IPS DF 6.9 (cell line): ENCODE measurements around the gene PDE4A.

Experiments used
- DNase-seq: peaks from one replicate; pipeline ENCODE4 v3.0.0-alpha.2; 2013; ENCODE audit warnings: low read depth, low spot score
- H3K27ac ChIP-seq: one replicate; pipeline ENCODE4 v1.5.1; 2013; ENCODE audit warnings: low read length, control low read depth
- H3K27me3 ChIP-seq: 2 replicates; pipeline ENCODE4 v1.6.1; 2013; ENCODE audit warnings: mild to moderate bottlenecking, low read length; ENCODE audit not compliant: control insufficient read depth, insufficient read depth
- H3K36me3 ChIP-seq: 2 replicates; pipeline ENCODE4 v1.6.1; 2013; ENCODE audit warnings: low read length; ENCODE audit not compliant: control insufficient read depth, insufficient read depth
- H3K4me1 ChIP-seq: 2 replicates; pipeline ENCODE4 v1.6.1; 2013; ENCODE audit warnings: low read length; ENCODE audit not compliant: control insufficient read depth, insufficient read depth
- H3K4me3 ChIP-seq: 2 replicates; pipeline ENCODE4 v1.5.1; 2013; ENCODE audit warnings: mild to moderate bottlenecking, low read length
- H3K9me3 ChIP-seq: 2 replicates; pipeline ENCODE4 v1.6.1; 2013; ENCODE audit warnings: low read length, inconsistent platforms; ENCODE audit not compliant: control insufficient read depth, insufficient read depth
- WGBS: extraction: QIAGEN DNeasy Blood & Tissue Kit; methylation state at CpG from one replicate; pipeline ENCODE4 v1.1.7; 2013; ENCODE audit warnings: mixed read lengths, missing lambda C conversion rate; ENCODE audit not compliant: insufficient read length, insufficient coverage; 5-methylcytosine and 5-hydroxymethylcytosine counted together

The PDE4A gene

DNA sequence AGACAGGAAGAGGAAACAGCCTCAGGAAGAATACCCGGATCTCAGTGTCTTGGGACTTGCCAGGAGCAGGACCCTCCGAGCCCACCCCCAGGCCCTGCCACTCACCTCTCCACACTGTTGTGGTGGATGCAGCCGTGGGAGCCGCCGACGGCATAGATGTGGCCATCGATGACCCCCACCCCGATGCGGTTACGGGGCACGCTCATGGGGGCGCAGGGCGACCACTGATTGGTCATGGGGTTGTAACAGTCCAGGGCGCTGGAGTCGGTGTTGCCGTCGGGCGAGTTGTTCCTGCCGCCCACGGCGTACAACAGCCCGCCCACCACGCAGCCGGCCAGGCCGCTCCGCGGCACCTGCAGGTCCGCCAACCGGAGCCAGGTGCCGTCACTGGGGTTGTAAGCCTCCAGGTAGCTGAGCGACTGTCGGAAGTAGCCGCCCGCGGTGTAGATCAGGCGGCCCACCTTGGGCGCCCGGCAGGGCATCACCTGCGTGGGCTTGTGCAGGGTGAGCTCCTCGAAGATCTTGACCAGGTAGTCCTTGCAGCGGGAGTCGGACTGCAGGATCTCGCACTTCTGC is 71.2 kb downstream of the PDE4A start:
- no peaks in the 10 kb centered on the region for H3K9me3 ChIP-seq

DNA sequence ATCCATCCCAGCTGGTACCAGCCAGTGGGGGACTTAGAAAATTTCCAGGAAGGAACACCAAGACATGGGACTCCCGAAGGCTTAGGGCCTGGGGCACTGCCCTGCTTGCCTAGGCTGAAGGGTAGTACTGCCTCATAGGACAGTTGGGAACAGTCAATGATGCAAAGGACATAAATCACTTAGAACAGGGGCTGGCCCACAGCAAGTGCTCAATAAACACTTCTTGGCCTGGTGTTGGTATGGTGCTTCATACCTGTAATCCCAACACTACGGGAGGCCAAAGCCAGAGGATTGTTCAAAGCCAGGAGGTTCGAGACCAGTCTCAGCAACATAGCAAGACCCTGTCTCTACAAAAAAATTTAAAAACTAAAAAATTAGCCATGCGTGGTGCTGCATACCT is 77.0 kb downstream of the PDE4A start:
- Histone ChIP-seq H3K9me3 (no peaks in the 10 kb centered on the region), H3K4me1 (peaks cover 4% of the 10 kb centered on the region), H3K4me3 (no peak overlapping the region), H3K27ac (no peak overlapping the region), H3K36me3 (peaks cover 10% of the 10 kb centered on the region; the same call in 1 of the 2 replicates), H3K27me3 (no peaks in the 10 kb centered on the region)
- no CpG with 5 or more reads among the region's 4 CpGs for WGBS
- no peak for DNase-seq

More for the DNA sequence above, 71.2 kb downstream of the PDE4A start:
- no peak for DNase-seq
- no peak overlapping the region for H3K4me3 ChIP-seq
- WGBS, result no CpG with 5 or more reads among the region's 43 CpGs
- H3K4me1 ChIP-seq, result no peaks in the 10 kb centered on the region
- H3K27me3 ChIP-seq, result no peaks in the 10 kb centered on the region
- H3K27ac ChIP-seq, result no peak overlapping the region
- H3K36me3 ChIP-seq, result peaks cover 21% of the 10 kb centered on the region

DNA sequence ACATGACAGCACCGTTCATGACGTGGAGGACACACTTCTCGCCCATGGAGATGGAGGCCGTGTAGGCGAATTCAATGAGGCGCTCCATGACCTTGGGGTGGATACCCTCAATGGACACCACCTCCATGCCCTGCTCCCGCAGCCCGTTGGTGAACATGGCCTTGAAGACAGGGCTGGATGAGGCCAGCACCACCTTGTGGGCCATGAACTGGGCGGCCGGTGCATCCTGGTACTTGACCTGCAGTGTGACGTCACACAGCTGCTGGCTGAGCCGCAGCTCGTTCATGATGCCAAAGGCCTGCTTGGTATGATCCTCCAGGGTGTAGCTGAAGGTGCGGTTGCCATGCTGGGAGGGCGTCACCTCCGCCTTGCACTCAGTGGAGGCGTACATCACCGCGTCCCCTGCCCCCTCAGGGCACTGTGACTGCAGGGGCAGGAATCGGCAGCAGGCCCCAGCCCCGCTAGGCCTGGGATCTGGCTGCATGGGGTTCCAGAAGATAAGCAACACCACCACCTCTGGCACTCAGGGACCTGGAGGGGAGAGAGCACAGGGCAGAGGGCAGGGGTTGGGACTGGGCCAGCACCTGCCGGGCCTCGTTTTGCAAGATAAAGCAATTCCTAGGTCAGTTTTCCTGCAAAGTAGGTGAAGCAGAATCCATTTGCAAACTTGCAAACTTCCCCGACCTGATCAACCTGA is 79.4 kb downstream of the PDE4A start:
- DNase-seq, result no peak
- H3K4me3 ChIP-seq, result no peak overlapping the region
- H3K36me3 ChIP-seq, result peaks cover 10% of the 10 kb centered on the region; the same call in 1 of the 2 replicates
- peaks cover 4% of the 10 kb centered on the region for H3K4me1 ChIP-seq
- no CpG with 5 or more reads among the region's 24 CpGs for WGBS
- H3K27me3 ChIP-seq, result no peaks in the 10 kb centered on the region
- no peaks in the 10 kb centered on the region for H3K9me3 ChIP-seq
- no peak overlapping the region for H3K27ac ChIP-seq

DNA sequence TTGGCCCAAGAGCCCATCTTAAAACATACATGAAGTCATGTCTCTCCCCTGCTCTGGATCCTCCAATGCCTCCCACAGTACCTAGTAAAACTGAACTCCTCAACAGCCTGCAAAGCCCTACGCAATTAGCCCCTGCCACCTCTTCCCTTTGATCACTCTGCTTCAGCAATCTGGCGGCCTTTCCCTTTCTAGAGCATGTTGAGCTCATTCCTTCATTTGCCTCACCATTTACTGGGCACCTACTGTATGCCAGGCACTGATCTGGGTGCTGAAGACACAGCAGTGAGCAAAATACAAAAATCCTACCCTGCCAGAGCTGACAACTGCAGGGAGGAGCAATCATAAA is 79.9 kb downstream of the PDE4A start:
- no peak for DNase-seq
- H3K4me3 ChIP-seq, result no peak overlapping the region
- no peaks in the 10 kb centered on the region for H3K27me3 ChIP-seq
- H3K9me3 ChIP-seq, result no peaks in the 10 kb centered on the region
- peaks cover 10% of the 10 kb centered on the region; the same call in 1 of the 2 replicates for H3K36me3 ChIP-seq
- no peak overlapping the region for H3K27ac ChIP-seq
- H3K4me1 ChIP-seq, result peaks cover 4% of the 10 kb centered on the region
- no CpG with 5 or more reads among the region's 2 CpGs for WGBS

DNA sequence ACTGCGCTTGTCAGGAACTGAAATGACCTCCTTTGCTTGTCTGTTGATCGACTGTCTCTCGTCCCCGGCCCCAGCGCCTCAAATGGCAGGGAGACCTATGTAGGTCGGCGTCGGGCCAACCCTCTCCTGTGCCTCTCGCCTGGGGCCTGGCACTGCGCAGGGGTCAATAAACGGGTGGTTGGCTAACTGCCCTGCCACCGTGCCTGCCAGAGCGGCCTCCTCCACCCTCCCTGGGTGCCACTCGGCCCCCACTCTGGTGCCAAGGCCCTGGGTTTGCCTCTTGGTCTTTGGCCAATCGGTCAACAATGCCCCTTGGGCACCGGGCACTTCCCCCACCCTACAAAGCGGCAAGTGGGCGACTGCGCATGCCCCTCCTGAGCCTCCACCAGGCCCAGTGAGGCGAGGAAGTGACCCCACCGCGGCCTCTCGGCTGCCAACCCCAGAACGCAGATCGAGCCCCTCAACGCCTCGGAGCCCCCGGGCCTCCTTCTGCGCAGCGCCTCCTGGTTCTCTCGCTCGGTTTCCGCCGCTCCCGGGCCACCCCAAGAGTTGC is 81.7 kb downstream of the PDE4A start:
- H3K9me3 ChIP-seq, result no peaks in the 10 kb centered on the region
- H3K4me3 ChIP-seq, result peak overlapping the region; percentile 76
- peaks cover 4% of the 10 kb centered on the region for H3K4me1 ChIP-seq
- H3K36me3 ChIP-seq, result peaks cover 7% of the 10 kb centered on the region; the same call in 1 of the 2 replicates
- WGBS, result no CpG with 5 or more reads among the region's 35 CpGs
- DNase-seq, result no peak
- H3K27me3 ChIP-seq, result no peaks in the 10 kb centered on the region
- H3K27ac ChIP-seq, result no peak overlapping the region

DNA sequence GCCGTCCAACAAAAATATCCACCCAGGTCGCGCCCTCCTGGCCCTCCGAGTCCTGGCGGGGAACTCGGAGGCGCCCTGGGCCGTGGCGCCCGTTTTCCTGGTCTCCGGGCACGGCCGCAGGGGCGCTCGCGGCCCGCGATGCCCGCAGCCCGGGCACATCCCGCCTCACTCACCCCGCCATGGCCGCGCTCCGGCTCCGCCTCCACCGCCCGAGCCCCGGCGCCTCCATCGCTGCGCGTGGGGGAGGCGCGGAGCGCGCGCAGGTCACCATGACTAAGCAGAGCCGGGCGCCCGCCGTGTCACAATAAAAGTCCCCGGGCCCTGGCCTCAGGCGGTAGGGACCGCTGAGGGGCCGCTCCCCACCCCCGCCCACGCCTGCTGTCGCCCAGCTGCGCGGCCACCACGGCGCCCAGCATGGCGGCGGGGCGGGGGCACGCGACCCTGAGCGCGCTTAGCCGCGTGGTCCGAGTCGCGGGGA is 82.2 kb downstream of the PDE4A start:
- peaks cover 7% of the 10 kb centered on the region; the same call in 1 of the 2 replicates for H3K36me3 ChIP-seq
- peaks cover 4% of the 10 kb centered on the region for H3K4me1 ChIP-seq
- no peak for DNase-seq
- no peaks in the 10 kb centered on the region for H3K27me3 ChIP-seq
- H3K27ac ChIP-seq, result no peak overlapping the region
- H3K9me3 ChIP-seq, result no peaks in the 10 kb centered on the region
- H3K4me3 ChIP-seq, result peak overlapping the region; percentile 76
- no CpG with 5 or more reads among the region's 65 CpGs for WGBS

DNA sequence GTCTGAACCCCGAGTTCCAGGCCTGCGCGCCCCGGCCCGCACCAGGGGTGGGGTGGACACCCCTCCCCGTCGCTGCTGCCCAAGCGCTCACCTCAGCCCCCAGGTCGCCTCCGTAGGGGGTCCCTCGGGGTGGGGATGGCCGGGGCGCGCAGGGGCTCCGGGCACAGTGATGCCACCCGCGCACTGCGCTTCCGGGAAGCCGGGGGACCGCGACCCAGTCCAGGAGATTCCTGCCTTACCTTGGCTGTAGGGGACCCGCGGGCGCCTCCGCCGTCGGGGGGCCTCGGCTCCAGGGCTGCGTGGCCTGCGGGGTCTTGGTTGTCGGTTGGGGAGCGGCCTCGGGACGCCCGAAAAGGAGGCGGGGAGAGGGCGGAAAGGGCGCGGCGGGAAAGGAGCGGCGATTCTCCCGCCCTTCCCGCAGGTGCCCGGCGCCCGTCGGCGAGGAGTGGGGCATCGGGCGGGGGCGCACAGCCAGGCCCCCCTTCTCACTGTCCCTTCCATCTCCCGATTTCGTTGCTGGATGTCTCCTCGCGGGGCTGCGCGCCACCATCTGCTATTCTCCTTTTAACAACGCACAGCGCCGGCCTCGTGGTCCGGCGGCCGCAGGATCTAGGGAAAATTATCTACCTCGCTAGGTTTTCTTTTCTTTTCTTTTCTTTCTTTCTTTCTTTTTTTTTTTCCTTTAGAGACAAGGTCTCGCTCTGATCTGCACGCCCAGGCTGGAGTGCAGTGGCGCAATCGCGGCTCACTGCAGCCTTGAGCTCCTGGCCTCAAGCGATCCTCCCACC is 82.9 kb downstream of the PDE4A start, which contains the start of gene KEAP1:
Gene KEAP1 (minus strand): TSS at position 355 of the 788 bp plus-strand sequence. CDS start 3,323 bp downstream, outside the sequence.
- no CpG with 5 or more reads among the region's 73 CpGs for WGBS
- no peak for DNase-seq
- no peaks in the 10 kb centered on the region for H3K9me3 ChIP-seq
- peaks cover 4% of the 10 kb centered on the region for H3K4me1 ChIP-seq
- H3K27me3 ChIP-seq, result no peaks in the 10 kb centered on the region
- H3K36me3 ChIP-seq, result peaks cover 7% of the 10 kb centered on the region; the same call in 1 of the 2 replicates
- peak within 1 kb of the TSS; percentile 76 for H3K4me3 ChIP-seq
- no peak within 1 kb of the TSS for H3K27ac ChIP-seq

DNA sequence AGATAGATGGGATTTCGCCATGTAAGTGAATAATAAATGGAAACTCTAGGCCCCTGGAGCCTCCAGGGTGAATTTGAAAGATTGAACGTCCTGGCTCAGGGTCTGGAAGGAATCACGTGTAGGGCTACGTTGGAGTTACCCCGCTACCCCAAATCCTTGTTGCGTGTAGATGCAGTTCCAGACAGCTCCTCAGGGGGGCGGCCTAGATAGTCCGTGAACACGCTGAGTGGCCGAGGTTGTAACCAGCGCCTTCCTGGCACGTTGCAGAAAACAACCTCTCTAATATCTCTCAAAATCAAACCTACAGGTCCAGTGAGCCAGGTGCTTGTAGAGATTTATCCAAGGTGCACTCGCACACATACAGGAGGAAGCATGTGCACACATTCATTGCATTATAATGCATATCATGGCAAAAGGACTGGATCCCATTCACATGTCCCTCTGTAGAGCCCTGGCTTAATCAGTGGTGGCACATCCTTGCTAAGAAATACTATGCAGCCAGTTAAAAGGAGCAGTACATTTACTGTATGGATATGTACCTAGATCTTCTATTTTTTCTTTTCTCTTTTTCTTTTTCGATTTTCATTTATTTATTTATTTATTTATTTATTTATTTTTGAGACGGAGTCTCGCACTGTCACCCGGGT is 85.4 kb downstream of the PDE4A start:
- no peak for DNase-seq
- Histone ChIP-seq H3K9me3 (no peaks in the 10 kb centered on the region), H3K4me3 (no peak overlapping the region), H3K36me3 (no peaks in the 10 kb centered on the region), H3K4me1 (peaks cover 3% of the 10 kb centered on the region; the same call in 1 of the 2 replicates), H3K27ac (no peak overlapping the region), H3K27me3 (no peaks in the 10 kb centered on the region)
- no CpG with 5 or more reads among the region's 17 CpGs for WGBS

DNA sequence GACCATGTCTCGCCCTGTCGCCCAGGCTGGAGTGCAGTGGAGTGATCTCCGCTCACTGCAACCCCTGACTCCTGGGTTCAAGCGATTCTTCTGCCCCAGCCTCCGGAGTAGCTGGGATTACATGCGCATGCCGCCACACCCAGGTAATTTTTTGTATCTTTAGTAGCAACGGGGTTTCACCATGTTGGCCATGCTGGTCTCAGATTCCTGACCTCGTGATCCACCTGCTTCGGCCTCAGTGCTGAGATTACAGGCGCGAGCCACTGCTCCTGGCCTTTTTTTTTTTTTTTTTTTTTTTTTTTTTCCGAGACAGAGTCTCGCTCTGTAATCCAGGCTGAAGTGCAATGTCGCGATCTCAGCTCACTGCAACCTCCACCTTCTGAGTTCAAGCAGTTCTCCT is 87.7 kb downstream of the PDE4A start:
- WGBS, result no CpG with 5 or more reads among the region's 16 CpGs
- no peak for DNase-seq
- H3K4me1 ChIP-seq, result peaks cover 3% of the 10 kb centered on the region; the same call in 1 of the 2 replicates
- peaks cover 2% of the 10 kb centered on the region for H3K27me3 ChIP-seq
- H3K36me3 ChIP-seq, result no peaks in the 10 kb centered on the region
- H3K27ac ChIP-seq, result no peak overlapping the region
- H3K9me3 ChIP-seq, result no peaks in the 10 kb centered on the region
- H3K4me3 ChIP-seq, result no peak overlapping the region

DNA sequence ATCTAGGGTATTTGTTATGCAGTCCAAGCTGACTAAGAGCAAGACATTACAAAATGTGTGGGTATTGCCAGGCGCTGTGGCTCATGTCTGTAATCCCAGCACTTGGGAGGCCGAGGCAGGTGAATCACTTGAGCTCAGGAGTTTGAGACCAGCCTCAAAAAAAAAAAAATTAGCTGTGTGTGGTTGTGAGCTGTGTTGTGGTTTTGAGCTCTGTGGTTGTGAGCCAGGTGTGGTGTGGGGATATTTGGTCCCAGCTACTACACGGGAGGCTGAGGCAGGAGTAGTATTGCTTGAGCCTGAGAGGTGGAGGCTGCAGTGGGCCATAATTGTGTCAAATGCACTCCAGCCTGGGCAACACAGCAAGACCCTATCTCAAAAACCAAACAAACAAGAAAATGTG is 88.4 kb downstream of the PDE4A start:
- Histone ChIP-seq H3K27me3 (peaks cover 8% of the 10 kb centered on the region), H3K36me3 (no peaks in the 10 kb centered on the region), H3K4me1 (peaks cover 3% of the 10 kb centered on the region; the same call in 1 of the 2 replicates), H3K4me3 (no peak overlapping the region), H3K9me3 (no peaks in the 10 kb centered on the region), H3K27ac (no peak overlapping the region)
- DNase-seq, result no peak
- no CpG with 5 or more reads among the region's 3 CpGs for WGBS
